Uterus (tissue), 2 donors: Measurements from ENCODE around the gene DDX4.

ENCODE experiments used
- POLR2A ChIP-seq, 2 donors: fragments of 450-650 bp; IDR thresholded peaks; one replicate each; pipeline ENCODE4 v1.6.1; 2016; ENCODE audit warnings: antibody characterized with exemption in 2 of 2, mild to moderate bottlenecking in 1 of 2, moderate library complexity in 1 of 2
- TF ChIP-seq, protein P1 (sequence below), 4 experiments: fragments of 200-600 bp in 2 of 4; fragments of 450-650 bp in 2 of 4; sonication (generic) in 2 of 4; IDR thresholded peaks; one replicate each; pipeline ENCODE4 v1.5.1; 2016 to 2019; ENCODE audit warnings: antibody characterized with exemption in 4 of 4, mild to moderate bottlenecking in 2 of 4, moderate library complexity in 1 of 4

- TF ChIP-seq, protein P1, sequence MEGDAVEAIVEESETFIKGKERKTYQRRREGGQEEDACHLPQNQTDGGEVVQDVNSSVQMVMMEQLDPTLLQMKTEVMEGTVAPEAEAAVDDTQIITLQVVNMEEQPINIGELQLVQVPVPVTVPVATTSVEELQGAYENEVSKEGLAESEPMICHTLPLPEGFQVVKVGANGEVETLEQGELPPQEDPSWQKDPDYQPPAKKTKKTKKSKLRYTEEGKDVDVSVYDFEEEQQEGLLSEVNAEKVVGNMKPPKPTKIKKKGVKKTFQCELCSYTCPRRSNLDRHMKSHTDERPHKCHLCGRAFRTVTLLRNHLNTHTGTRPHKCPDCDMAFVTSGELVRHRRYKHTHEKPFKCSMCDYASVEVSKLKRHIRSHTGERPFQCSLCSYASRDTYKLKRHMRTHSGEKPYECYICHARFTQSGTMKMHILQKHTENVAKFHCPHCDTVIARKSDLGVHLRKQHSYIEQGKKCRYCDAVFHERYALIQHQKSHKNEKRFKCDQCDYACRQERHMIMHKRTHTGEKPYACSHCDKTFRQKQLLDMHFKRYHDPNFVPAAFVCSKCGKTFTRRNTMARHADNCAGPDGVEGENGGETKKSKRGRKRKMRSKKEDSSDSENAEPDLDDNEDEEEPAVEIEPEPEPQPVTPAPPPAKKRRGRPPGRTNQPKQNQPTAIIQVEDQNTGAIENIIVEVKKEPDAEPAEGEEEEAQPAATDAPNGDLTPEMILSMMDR (IDR thresholded peaks at IDR 0.05), result no peak
- TF ChIP-seq POLR2A (IDR thresholded peaks at IDR 0.05), result no peak
These were observed 26.0 kb downstream of the DDX4 start for GRCh38 chr5:55763746-55764420.
